Measurements from ENCODE around the gene ABHD16A.

Gene ABHD16A

DNA sequence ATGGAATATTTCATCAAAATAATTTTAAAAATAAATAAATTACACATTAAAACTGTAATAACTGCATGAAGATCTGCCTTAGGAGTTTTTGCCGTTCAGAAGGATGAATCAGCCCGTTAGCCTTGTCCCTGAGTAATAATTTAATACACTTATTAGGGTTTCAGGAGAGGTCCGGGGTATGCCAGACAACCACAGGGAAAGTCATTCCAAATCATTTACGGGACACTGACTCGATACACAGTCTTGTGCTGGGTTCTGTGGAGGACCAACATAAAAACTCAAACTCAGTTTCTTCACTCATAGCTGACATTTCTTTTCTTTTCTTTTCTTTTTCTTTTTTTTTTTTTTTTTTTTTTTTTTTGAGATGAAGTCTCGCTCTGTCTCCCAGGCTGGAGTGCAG, 2.8 kb upstream of the ABHD16A start:
- TF ChIP-seq, protein P1, sequence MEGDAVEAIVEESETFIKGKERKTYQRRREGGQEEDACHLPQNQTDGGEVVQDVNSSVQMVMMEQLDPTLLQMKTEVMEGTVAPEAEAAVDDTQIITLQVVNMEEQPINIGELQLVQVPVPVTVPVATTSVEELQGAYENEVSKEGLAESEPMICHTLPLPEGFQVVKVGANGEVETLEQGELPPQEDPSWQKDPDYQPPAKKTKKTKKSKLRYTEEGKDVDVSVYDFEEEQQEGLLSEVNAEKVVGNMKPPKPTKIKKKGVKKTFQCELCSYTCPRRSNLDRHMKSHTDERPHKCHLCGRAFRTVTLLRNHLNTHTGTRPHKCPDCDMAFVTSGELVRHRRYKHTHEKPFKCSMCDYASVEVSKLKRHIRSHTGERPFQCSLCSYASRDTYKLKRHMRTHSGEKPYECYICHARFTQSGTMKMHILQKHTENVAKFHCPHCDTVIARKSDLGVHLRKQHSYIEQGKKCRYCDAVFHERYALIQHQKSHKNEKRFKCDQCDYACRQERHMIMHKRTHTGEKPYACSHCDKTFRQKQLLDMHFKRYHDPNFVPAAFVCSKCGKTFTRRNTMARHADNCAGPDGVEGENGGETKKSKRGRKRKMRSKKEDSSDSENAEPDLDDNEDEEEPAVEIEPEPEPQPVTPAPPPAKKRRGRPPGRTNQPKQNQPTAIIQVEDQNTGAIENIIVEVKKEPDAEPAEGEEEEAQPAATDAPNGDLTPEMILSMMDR (IDR thresholded peaks at IDR 0.05): no peak
- H3K4me1 ChIP-seq: peaks cover 6 to 22% (median 19%) of the 10 kb centered on the region in 4 donors
- H3K27ac ChIP-seq: no peak overlapping the region
- intact Hi-C loops (cut with DNase I; ENCODE audit: low total_unique reads): no loop called here
- no peaks in the 10 kb centered on the region for H3K9me3 ChIP-seq
- no peak overlapping the region for H3K4me3 ChIP-seq
- H3K36me3 ChIP-seq: no peaks in the 10 kb centered on the region
- no peak for DNase-seq
- peaks cover 0 to 13% of the 10 kb centered on the region in 2 donors for H3K27me3 ChIP-seq

- Histone ChIP-seq H3K4me3 (peak overlapping the region; percentile 79 to 95), H3K27me3 (no peaks in the 10 kb centered on the region), H3K9me3 (no peaks in the 10 kb centered on the region), H3K36me3 (peaks cover 0 to 27% (median 4%) of the 10 kb centered on the region in 3 donors), H3K4me1 (peaks cover 6 to 27% (median 23%) of the 10 kb centered on the region in 4 donors), H3K27ac (peak overlapping the region; percentile 94 to 99)
- no peak for DNase-seq
- TF ChIP-seq, protein P1 (IDR thresholded peaks at IDR 0.05): no peak
- intact Hi-C loops (cut with DNase I; ENCODE audit: low total_unique reads): loop anchor here (5.0 kb wide), 1 partner anchor 35 kb away; the partner anchor contains the start of gene CLIC1
Measured at GRCh38 chr6:31702405-31702818, 712 bp downstream of the ABHD16A start.

- DNase-seq: no peak
- Histone ChIP-seq H3K27me3 (no peaks in the 10 kb centered on the region), H3K36me3 (peaks cover 3 to 32% (median 4%) of the 10 kb centered on the region in 3 donors), H3K9me3 (no peaks in the 10 kb centered on the region), H3K27ac (peak overlapping the region; percentile 94 to 99), H3K4me1 (peaks cover 6 to 27% (median 23%) of the 10 kb centered on the region in 4 donors), H3K4me3 (peak overlapping the region; percentile 79 to 95)
- TF ChIP-seq, protein P1 (IDR thresholded peaks at IDR 0.05): no peak
- intact Hi-C loops (cut with DNase I; ENCODE audit: low total_unique reads): loop anchor here (5.0 kb wide), 1 partner anchor 35 kb away; the partner anchor contains the start of gene CLIC1
Measured at GRCh38 chr6:31701666-31702404, 1.3 kb downstream of the ABHD16A start.

DNA sequence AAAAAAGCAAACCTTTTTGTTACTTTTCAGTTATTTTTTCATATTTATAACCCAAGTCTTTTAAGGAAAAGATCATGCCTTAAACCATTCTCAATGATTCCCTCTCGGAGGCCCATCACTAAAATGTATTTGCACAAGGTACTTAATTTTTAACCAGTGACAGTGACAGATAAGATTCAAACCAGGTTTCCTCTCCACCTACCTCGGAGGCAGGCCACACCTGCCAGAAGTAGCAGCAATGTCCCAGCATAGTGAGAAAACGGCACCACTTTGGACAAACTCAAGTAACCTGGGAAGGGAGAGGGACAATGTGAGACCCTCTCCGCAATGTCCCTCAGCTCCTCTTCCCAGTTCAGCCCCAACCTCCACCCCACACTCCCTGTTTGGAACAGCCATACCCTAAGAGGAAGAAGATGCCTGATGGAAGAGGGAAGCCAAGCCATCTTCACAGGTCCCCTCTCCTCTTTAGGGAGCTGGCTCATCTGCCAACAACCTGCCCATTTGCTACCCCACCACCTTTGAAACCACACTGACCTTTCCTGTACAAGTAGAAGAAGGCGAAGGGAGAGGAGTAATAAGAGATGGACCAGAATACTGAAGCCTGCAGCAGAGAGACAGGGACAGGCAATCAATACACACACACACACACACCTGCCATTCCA, 2.3 kb downstream of the ABHD16A start:
- TF ChIP-seq, protein P1 (IDR thresholded peaks at IDR 0.05): no peak
- Histone ChIP-seq H3K27me3 (no peaks in the 10 kb centered on the region), H3K9me3 (no peaks in the 10 kb centered on the region), H3K4me3 (no peak overlapping the region), H3K27ac (no peak overlapping the region), H3K4me1 (peaks cover 6 to 27% (median 23%) of the 10 kb centered on the region in 4 donors), H3K36me3 (peaks cover 12 to 42% (median 14%) of the 10 kb centered on the region in 3 donors)
- DNase-seq: no peak
- intact Hi-C loops (cut with DNase I; ENCODE audit: low total_unique reads): loop anchor here (5.0 kb wide), 1 partner anchor 36 kb away; the partner anchor contains the start of gene CLIC1

GRCh38 chr6:31697555-31697954, 5.6 kb downstream of the ABHD16A start:
- TF ChIP-seq, protein P1 (IDR thresholded peaks at IDR 0.05): no peak
- peaks cover 25 to 75% (median 47%) of the 10 kb centered on the region in 3 donors for H3K36me3 ChIP-seq
- H3K27ac ChIP-seq: no peak overlapping the region
- peaks cover 0 to 21% (median 17%) of the 10 kb centered on the region in 4 donors for H3K4me1 ChIP-seq
- H3K9me3 ChIP-seq: no peaks in the 10 kb centered on the region
- H3K27me3 ChIP-seq: no peaks in the 10 kb centered on the region
- intact Hi-C loops (cut with DNase I; ENCODE audit: low total_unique reads): no loop called here
- H3K4me3 ChIP-seq: no peak overlapping the region
- no peak for DNase-seq

Measured in tibial artery (tissue), 4 donors.